ENCODE results near the gene FOXA3. TPM values are rescaled to one million over a fixed set of nuclear protein-coding genes. Genes with fewer than 3 reads are reported as not detected.
A peak's percentile ranks its signal among the peaks of the same experiment; 100 is the strongest.

Gene FOXA3
- polyA plus RNA-seq, 1 donor (not counting 4 experiments of a cell fraction or from before 2014, with no cell fraction given), result not detected

DNA sequence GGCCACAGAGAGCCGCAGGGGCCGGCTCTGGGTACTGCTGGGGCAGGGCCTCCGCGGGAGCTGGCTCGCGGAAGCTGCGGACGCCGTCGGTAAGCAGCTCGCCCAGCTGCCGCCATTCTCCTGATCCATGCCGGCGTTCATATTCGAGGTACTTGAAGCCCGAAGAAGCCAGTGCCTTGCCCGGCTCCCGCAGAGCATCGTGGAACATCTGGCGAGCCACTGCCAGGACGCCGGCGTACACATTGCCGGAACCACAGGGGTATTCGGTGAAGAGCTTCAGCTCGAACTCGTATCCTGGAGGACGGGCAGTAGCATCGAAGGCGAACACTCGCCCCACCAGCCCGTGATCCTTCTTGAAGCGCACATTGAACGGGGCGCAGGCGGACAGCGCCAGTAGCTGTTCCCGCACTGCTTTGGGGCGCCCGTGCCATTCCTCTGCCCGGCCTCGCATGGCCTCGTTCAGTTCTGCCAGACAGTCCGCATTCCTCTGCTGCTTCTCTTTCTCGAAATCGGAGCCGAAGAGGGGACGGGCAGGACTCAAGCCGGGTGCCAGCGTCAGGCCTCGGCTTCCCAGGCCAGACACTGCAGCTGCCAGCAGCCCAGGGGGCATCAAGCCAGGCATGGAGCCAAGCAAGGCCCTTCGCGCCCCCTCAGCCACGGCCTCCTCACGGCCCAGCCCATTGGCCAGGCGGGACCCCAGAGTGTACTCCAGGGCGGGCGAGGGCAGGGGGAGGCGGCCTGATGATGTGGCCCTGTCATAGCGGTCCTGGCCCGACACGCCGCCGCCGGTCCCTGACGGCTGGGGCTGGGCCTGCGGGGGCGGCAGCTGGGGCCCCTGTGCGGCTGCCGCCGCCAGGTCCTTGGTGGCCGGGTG is 20.8 kb downstream of the FOXA3 start:
- H2AFZ ChIP-seq (ENCODE audit: control insufficient read depth, low read length), result no peak overlapping the region
- peak overlapping the region; percentile 94 for H3K27ac ChIP-seq (ENCODE audit: control insufficient read depth, insufficient read depth, low read length)
- H3K9me1 ChIP-seq (ENCODE audit: control insufficient read depth, extremely low read depth, insufficient read depth, low read length), result no peaks in the 10 kb centered on the region
- FAIRE-seq (no peak), DNase-seq (ENCODE audit: low read depth, low spot score) (no peak)
- TF ChIP-seq, protein P1, sequence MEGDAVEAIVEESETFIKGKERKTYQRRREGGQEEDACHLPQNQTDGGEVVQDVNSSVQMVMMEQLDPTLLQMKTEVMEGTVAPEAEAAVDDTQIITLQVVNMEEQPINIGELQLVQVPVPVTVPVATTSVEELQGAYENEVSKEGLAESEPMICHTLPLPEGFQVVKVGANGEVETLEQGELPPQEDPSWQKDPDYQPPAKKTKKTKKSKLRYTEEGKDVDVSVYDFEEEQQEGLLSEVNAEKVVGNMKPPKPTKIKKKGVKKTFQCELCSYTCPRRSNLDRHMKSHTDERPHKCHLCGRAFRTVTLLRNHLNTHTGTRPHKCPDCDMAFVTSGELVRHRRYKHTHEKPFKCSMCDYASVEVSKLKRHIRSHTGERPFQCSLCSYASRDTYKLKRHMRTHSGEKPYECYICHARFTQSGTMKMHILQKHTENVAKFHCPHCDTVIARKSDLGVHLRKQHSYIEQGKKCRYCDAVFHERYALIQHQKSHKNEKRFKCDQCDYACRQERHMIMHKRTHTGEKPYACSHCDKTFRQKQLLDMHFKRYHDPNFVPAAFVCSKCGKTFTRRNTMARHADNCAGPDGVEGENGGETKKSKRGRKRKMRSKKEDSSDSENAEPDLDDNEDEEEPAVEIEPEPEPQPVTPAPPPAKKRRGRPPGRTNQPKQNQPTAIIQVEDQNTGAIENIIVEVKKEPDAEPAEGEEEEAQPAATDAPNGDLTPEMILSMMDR (optimal IDR thresholded peaks at IDR 0.05 in 1 of 3, IDR thresholded peaks at IDR 0.05 in 1 of 3, conservative IDR thresholded peaks at IDR 0.05 in 1 of 3; ENCODE audit: extremely low read depth in 1 of 3, insufficient read depth in 2 of 3, low read length in 3 of 3), result no peak
- no peak for TF ChIP-seq EZH2 (IDR thresholded peaks at IDR 0.05; ENCODE audit: low read length)
- H3K4me1 ChIP-seq (ENCODE audit: control insufficient read depth, extremely low read depth, insufficient read depth, low read length), result peaks cover 14% of the 10 kb centered on the region
- dilution Hi-C loops (cut with MboI; ENCODE audit: extremely low pct_ligation_motif_present, low sequenced_read_pairs), result no loop called here
- no peaks in the 10 kb centered on the region for H4K20me1 ChIP-seq (ENCODE audit: control insufficient read depth, extremely low read depth, insufficient read depth, low read length)
- H3K4me3 ChIP-seq (ENCODE audit: control insufficient read depth in 2 of 3, extremely low read depth in 1 of 3, insufficient read depth in 2 of 3, low read depth in 1 of 3, low read length in 3 of 3), result peak overlapping the region; percentile 65 to 89 (median 82)
- H3K36me3 ChIP-seq (ENCODE audit: control insufficient read depth in 2 of 2, extremely low read depth in 1 of 2, insufficient read depth in 2 of 2, low read length in 2 of 2), result no peaks in the 10 kb centered on the region
- H3K9me3 ChIP-seq (ENCODE audit: control insufficient read depth, low read depth, low read length), result no peaks in the 10 kb centered on the region
- peak overlapping the region; percentile 96 for H3K4me2 ChIP-seq (ENCODE audit: control insufficient read depth, extremely low read depth, insufficient read depth, low read depth, low read length)
- peaks cover 7% of the 10 kb centered on the region for H3K27me3 ChIP-seq (ENCODE audit: control insufficient read depth, extremely low read depth, insufficient read depth, low read length)
- peak overlapping the region; percentile 94 for H3K9ac ChIP-seq (ENCODE audit: control insufficient read depth, extremely low read depth, insufficient read depth, low read length)
- peaks cover 8% of the 10 kb centered on the region for H3K79me2 ChIP-seq (ENCODE audit: control insufficient read depth, insufficient read depth, low read length)

DNA sequence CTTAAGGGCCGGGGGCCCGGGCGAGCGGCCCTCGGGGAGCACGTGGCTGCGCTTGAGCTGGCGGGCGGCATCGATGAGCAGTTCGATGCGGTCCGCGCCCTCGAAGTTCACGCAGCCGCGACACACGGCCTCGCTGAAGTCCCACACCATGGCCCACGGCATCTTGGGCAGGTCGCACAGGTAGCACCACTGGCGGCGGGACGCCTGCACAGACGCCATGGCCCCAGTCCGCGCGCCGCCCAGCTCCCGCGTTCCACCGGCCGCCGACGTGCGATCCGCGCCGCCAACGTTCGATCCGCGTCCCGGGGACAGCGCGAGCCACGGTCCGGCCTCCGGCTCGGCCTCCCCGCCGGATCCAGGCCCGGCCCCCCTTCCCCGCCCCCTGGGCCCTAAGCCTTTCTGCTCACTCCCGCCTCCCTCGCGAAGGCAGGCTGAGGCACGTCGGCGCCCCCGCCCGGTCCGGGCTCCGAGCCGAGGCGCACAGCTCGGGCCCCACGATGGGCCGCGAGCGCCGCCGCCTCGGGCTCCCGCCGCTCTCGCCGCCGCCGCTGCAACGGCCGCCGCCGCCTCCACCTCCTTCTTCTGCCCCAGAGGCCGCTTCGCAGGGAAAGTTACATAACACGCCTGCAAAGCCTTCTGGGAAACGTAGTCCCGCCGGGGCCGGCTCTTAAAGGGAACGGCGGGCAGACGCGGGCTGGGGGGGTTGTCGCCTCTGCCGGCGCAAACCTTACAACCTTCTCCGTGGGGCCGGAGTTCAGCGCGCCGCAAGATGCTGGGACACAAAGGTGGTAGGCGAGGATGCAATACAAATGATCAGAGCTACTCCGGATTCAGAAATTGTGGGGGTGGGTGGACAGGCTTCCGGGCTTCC is 21.7 kb downstream of the FOXA3 start, which contains the start of gene IRF2BP1:
TSS of gene IRF2BP1 (minus strand) at position 586 of the 871 bp plus-strand sequence. CDS start at position 219, 367 bp downstream.
- Histone ChIP-seq H3K9me3 (ENCODE audit: control insufficient read depth, low read depth, low read length) (no peaks in the 10 kb centered on the region), H3K4me3 (ENCODE audit: control insufficient read depth in 2 of 3, extremely low read depth in 1 of 3, insufficient read depth in 2 of 3, low read depth in 1 of 3, low read length in 3 of 3) (peak within 1 kb of the TSS; percentile 65 to 89 (median 82)), H3K4me2 (ENCODE audit: control insufficient read depth, extremely low read depth, insufficient read depth, low read depth, low read length) (peak within 1 kb of the TSS; percentile 96), H3K9ac (ENCODE audit: control insufficient read depth, extremely low read depth, insufficient read depth, low read length) (peak within 1 kb of the TSS; percentile 94), H3K4me1 (ENCODE audit: control insufficient read depth, extremely low read depth, insufficient read depth, low read length) (peaks cover 14% of the 10 kb centered on the region), H3K9me1 (ENCODE audit: control insufficient read depth, extremely low read depth, insufficient read depth, low read length) (no peaks in the 10 kb centered on the region), H2AFZ (ENCODE audit: control insufficient read depth, low read length) (peak within 1 kb of the TSS; percentile 99), H3K27me3 (ENCODE audit: control insufficient read depth, extremely low read depth, insufficient read depth, low read length) (peaks cover 7% of the 10 kb centered on the region), H4K20me1 (ENCODE audit: control insufficient read depth, extremely low read depth, insufficient read depth, low read length) (no peaks in the 10 kb centered on the region), H3K79me2 (ENCODE audit: control insufficient read depth, insufficient read depth, low read length) (peaks cover 8% of the 10 kb centered on the region), H3K27ac (ENCODE audit: control insufficient read depth, insufficient read depth, low read length) (peak within 1 kb of the TSS; percentile 94), H3K36me3 (ENCODE audit: control insufficient read depth in 2 of 2, extremely low read depth in 1 of 2, insufficient read depth in 2 of 2, low read length in 2 of 2) (peaks cover 0 to 2% of the 10 kb centered on the region in 2 experiments)
- no peak for FAIRE-seq
- TF ChIP-seq, protein P1 (optimal IDR thresholded peaks at IDR 0.05 in 1 of 3, IDR thresholded peaks at IDR 0.05 in 1 of 3, conservative IDR thresholded peaks at IDR 0.05 in 1 of 3; ENCODE audit: extremely low read depth in 1 of 3, insufficient read depth in 2 of 3, low read length in 3 of 3), result no peak
- TF ChIP-seq EZH2 (IDR thresholded peaks at IDR 0.05; ENCODE audit: low read length), result no peak
- DNase-seq (ENCODE audit: low read depth, low spot score), result peak; percentile 40
- dilution Hi-C loops (cut with MboI; ENCODE audit: extremely low pct_ligation_motif_present, low sequenced_read_pairs), result no loop called here

Data from keratinocyte (primary cell).